ENCODE measurements around the gene TRIM38.
A peak's percentile ranks its signal among the peaks of the same experiment; 100 is the strongest.

TRIM38 gene

GRCh38 chr6:25934735-25935313, 27.8 kb upstream of the TRIM38 start:
- intact Hi-C loops (cut with DNase I; ENCODE audit: low total_unique reads) = no loop called here
- Histone ChIP-seq H3K27me3 (no peaks in the 10 kb centered on the region), H3K36me3 (no peaks in the 10 kb centered on the region), H3K9me3 (no peaks in the 10 kb centered on the region), H3K4me1 (no peaks in the 10 kb centered on the region), H3K4me3 (no peak overlapping the region), H3K27ac (no peak overlapping the region)
- DNase-seq = no peak
- TF ChIP-seq CTCF (IDR thresholded peaks at IDR 0.05) = no peak

GRCh38 chr6:25935953-25936352, 26.6 kb upstream of the TRIM38 start:
- no peak for TF ChIP-seq CTCF (IDR thresholded peaks at IDR 0.05)
- Histone ChIP-seq H3K36me3 (no peaks in the 10 kb centered on the region), H3K27me3 (no peaks in the 10 kb centered on the region), H3K4me3 (no peak overlapping the region), H3K27ac (no peak overlapping the region), H3K9me3 (no peaks in the 10 kb centered on the region), H3K4me1 (no peaks in the 10 kb centered on the region)
- intact Hi-C loops (cut with DNase I; ENCODE audit: low total_unique reads) = no loop called here
- DNase-seq = no peak

GRCh38 chr6:25939593-25939992, 23.0 kb upstream of the TRIM38 start:
- Histone ChIP-seq H3K27ac (no peak overlapping the region), H3K4me3 (no peak overlapping the region), H3K36me3 (no peaks in the 10 kb centered on the region), H3K4me1 (no peaks in the 10 kb centered on the region), H3K9me3 (no peaks in the 10 kb centered on the region), H3K27me3 (no peaks in the 10 kb centered on the region)
- no peak for DNase-seq
- intact Hi-C loops (cut with DNase I; ENCODE audit: low total_unique reads) = no loop called here
- no peak for TF ChIP-seq CTCF (IDR thresholded peaks at IDR 0.05)

- Histone ChIP-seq H3K27ac (no peak overlapping the region), H3K4me1 (no peaks in the 10 kb centered on the region), H3K27me3 (no peaks in the 10 kb centered on the region), H3K36me3 (no peaks in the 10 kb centered on the region), H3K9me3 (no peaks in the 10 kb centered on the region), H3K4me3 (no peak overlapping the region)
- no peak for DNase-seq
- intact Hi-C loops (cut with DNase I; ENCODE audit: low total_unique reads) = no loop called here
- TF ChIP-seq CTCF (IDR thresholded peaks at IDR 0.05) = peak in 1 of 2 experiments; percentile 31
These were observed 19.9 kb upstream of the TRIM38 start for GRCh38 chr6:25942561-25943147.

GRCh38 chr6:25943887-25944286, 18.7 kb upstream of the TRIM38 start:
- intact Hi-C loops (cut with DNase I; ENCODE audit: low total_unique reads) = no loop called here
- H3K9me3 ChIP-seq = no peaks in the 10 kb centered on the region
- no peak for DNase-seq

More at GRCh38 chr6:25943887-25944286, 18.7 kb upstream of the TRIM38 start:
- H3K36me3 ChIP-seq = no peaks in the 10 kb centered on the region
- no peak overlapping the region for H3K4me3 ChIP-seq
- no peak for TF ChIP-seq CTCF (IDR thresholded peaks at IDR 0.05)
- no peak overlapping the region for H3K27ac ChIP-seq
- H3K4me1 ChIP-seq = no peaks in the 10 kb centered on the region
- no peaks in the 10 kb centered on the region for H3K27me3 ChIP-seq
